Endothelial cell of umbilical vein (primary cell): ENCODE measurements around the gene GTF2H1. TPM values are rescaled to one million over a fixed set of nuclear protein-coding genes. Genes with fewer than 3 reads are reported as not detected.

Experiments
- BruUV-seq: library from RNA; stranded (reverse); fragments of 400-500 nt; replicated peaks from 2 replicates; lab custom pipeline; 2021; lab: Mats Ljungman, UMichigan
- CTCF ChIA-PET: fragments of 300-600, 350-600 bp; sonication (Branson Sonifier 250); formaldehyde crosslinking; loops from one replicate; lab custom pipeline; 2021; ENCODE audit warnings: antibody characterized with exemption, inconsistent platforms; lab: Charles Lee
- POLR2A ChIA-PET: fragments of 300-600, 350-600 bp; sonication (Branson Sonifier 250); formaldehyde crosslinking; loops from one replicate; lab custom pipeline; 2021; ENCODE audit warnings: antibody characterized with exemption, inconsistent platforms; lab: Charles Lee
- DNase-seq: peaks from one replicate; pipeline ENCODE4 v3.0.0-alpha.2; 2011; ENCODE audit warnings: low read depth, low spot score
- FAIRE-seq: peaks from 2 replicates; lab custom pipeline; 2011; peaks lifted over from hg19 to GRCh38; lab: Jason Lieb, UNC
- H2AFZ ChIP-seq: 2 replicates; pipeline ENCODE4 v1.6.0; 2012; ENCODE audit warnings: low read depth, low read length, control low read depth, inconsistent platforms
- H3K27ac ChIP-seq: 2 replicates; pipeline ENCODE4 v1.5.1; 2011; ENCODE audit warnings: low read depth, mild to moderate bottlenecking, control low read depth, low read length, moderate library complexity; ENCODE audit not compliant: insufficient read depth
- H3K27me3 ChIP-seq, 2 experiments: 2 replicates each; pipeline versions ENCODE4 v1.6.0 to v1.6.1; 2011; ENCODE audit warnings: low read length in 2 of 2, mixed read lengths in 1 of 2; ENCODE audit not compliant: control insufficient read depth in 2 of 2, insufficient read depth in 2 of 2
- H3K36me3 ChIP-seq, 2 experiments: 2 replicates in 1 of 2; 3 replicates in 1 of 2; pipeline ENCODE4 v1.5.1; 2011; ENCODE audit warnings: low read length in 2 of 2, mild to moderate bottlenecking in 1 of 2, moderate library complexity in 1 of 2; ENCODE audit not compliant: control insufficient read depth in 2 of 2, insufficient read depth in 2 of 2; ENCODE audit errors: extremely low read depth in 1 of 2
- H3K4me1 ChIP-seq: 3 replicates; pipeline ENCODE4 v1.5.1; 2011; ENCODE audit warnings: mild to moderate bottlenecking, low read length; ENCODE audit not compliant: control insufficient read depth, insufficient read depth; ENCODE audit errors: extremely low read depth
- H3K4me2 ChIP-seq: 2 replicates; pipeline ENCODE4 v1.6.1; 2011; ENCODE audit warnings: low read length, control low read depth, mixed read lengths; ENCODE audit not compliant: insufficient read depth
- H3K4me3 ChIP-seq, 3 experiments: fragments of 200-600 bp in 1 of 3; sonication (generic), shearing (Covaris generic) in 1 of 3; replicated peaks in 1 of 3; 2 replicates each; pipeline ENCODE4 v1.5.1; 2011 to 2016; ENCODE audit warnings: control low read depth in 3 of 3, low read length in 3 of 3, mild to moderate bottlenecking in 2 of 3, inconsistent platforms in 1 of 3, low read depth in 1 of 3, moderate library complexity in 1 of 3; ENCODE audit not compliant: insufficient read depth in 1 of 3
- H3K79me2 ChIP-seq: 2 replicates; pipeline ENCODE4 v1.6.0; 2012; ENCODE audit warnings: low read length, inconsistent platforms; ENCODE audit not compliant: control insufficient read depth, insufficient read depth
- H3K9ac ChIP-seq: replicated peaks from 2 replicates; pipeline ENCODE3; 2011; ENCODE audit warnings: low read length, control low read depth; ENCODE audit not compliant: insufficient read depth; ENCODE audit errors: extremely low read depth
- H3K9me1 ChIP-seq: replicated peaks from 3 replicates; pipeline ENCODE4 v1.6.0; 2011; ENCODE audit warnings: mild to moderate bottlenecking, low read length; ENCODE audit not compliant: control insufficient read depth, insufficient read depth; ENCODE audit errors: extremely low read depth
- H3K9me3 ChIP-seq: replicated peaks from 2 replicates; pipeline ENCODE4 v1.5.1; 2012; ENCODE audit warnings: low read length, inconsistent platforms; ENCODE audit not compliant: control insufficient read depth, insufficient read depth
- H4K20me1 ChIP-seq: replicated peaks from 2 replicates; pipeline ENCODE3; 2011; ENCODE audit warnings: mild to moderate bottlenecking, low read length; ENCODE audit not compliant: control insufficient read depth, insufficient read depth; ENCODE audit errors: extremely low read depth
- EZH2 ChIP-seq: IDR thresholded peaks from 2 replicates; pipeline ENCODE4 v1.6.1; 2012; ENCODE audit warnings: borderline replicate concordance, low read depth, mild to moderate bottlenecking, moderate library complexity, low read length, inconsistent platforms; ENCODE audit not compliant: severe bottlenecking
- FOS ChIP-seq: IDR thresholded peaks from 2 replicates; pipeline ENCODE4 v1.6.1; 2011; ENCODE audit warnings: mild to moderate bottlenecking, low read length, moderate library complexity, borderline replicate concordance; ENCODE audit not compliant: insufficient read depth
- GATA2 ChIP-seq: IDR thresholded peaks from 2 replicates; pipeline ENCODE4 v1.7.0; 2011; ENCODE audit warnings: low read depth, mild to moderate bottlenecking, moderate library complexity, mixed read lengths, low read length; ENCODE audit not compliant: insufficient read length, insufficient read depth
- JUN ChIP-seq: IDR thresholded peaks from 2 replicates; pipeline ENCODE4 v1.6.1; 2011; ENCODE audit warnings: borderline replicate concordance, low read depth; ENCODE audit not compliant: insufficient read length, insufficient read depth
- MYC ChIP-seq: IDR thresholded peaks from one replicate; pipeline ENCODE4 v1.6.1; 2011; ENCODE audit warnings: mild to moderate bottlenecking, low read depth, low read length
- POLR2A ChIP-seq: IDR thresholded peaks from 2 replicates; pipeline ENCODE4 v1.6.1; 2012; ENCODE audit warnings: low read depth, mild to moderate bottlenecking, control low read depth, low read length
- POLR2AphosphoS5 ChIP-seq: IDR thresholded peaks from 2 replicates; pipeline ENCODE4 v1.6.1; 2012; ENCODE audit warnings: low read depth, mild to moderate bottlenecking, control low read depth, low read length, moderate library complexity; ENCODE audit not compliant: insufficient read depth
- dilution Hi-C: fragments of 300-500 bp; cut with MboI; formaldehyde crosslinking; loops from one replicate; pipeline ENCODE4 v1.15.0; 2019; ENCODE audit warnings: low sequenced_read_pairs; ENCODE audit not compliant: extremely low pct_ligation_motif_present
- intact Hi-C: fragments of 100-400 bp; cut with micrococcal nuclease; formaldehyde crosslinking; loops from one replicate; pipeline ENCODE4 v1.10.0; 2022
- polyA plus RNA-seq, 4 experiments: library from polyadenylated mRNA; depleted of rRNA in 3 of 4; stranded (reverse) in 3 of 4; unstranded in 1 of 4; fragments of >200 nt; gene quantifications; 2 replicates each; pipeline versions ENCODE4 v1.2.1 to v1.2.3, GENCODE V29; 2011 to 2012; ENCODE audit warnings: missing spikeins in 1 of 4
- total RNA-seq: library from RNA; stranded (reverse); gene quantifications from 2 replicates; pipeline ENCODE4 v1.2.3, GENCODE V29; 2021
- TF ChIP-seq, protein P1 (sequence below): IDR thresholded peaks from 2 replicates; pipeline ENCODE4 v1.6.1; 2011; ENCODE audit not compliant: insufficient read depth, insufficient read length
- TF ChIP-seq, protein P2 (sequence below), 2 donors: IDR thresholded peaks; 1 replicate in 1 of 2; 2 replicates in 1 of 2; pipeline ENCODE4 v1.5.1; 2011; ENCODE audit warnings: low read length in 2 of 2, mild to moderate bottlenecking in 2 of 2, moderate library complexity in 2 of 2, control low read depth in 1 of 2, inconsistent platforms in 1 of 2, low read depth in 1 of 2; ENCODE audit not compliant: insufficient read depth in 1 of 2; ENCODE audit errors: extremely low read depth in 1 of 2

Gene GTF2H1
- total and polyA plus RNA-seq, 2 donors (not counting 3 experiments of a cell fraction or from before 2014, with no cell fraction given): 15.7 to 47.7 TPM

DNA sequence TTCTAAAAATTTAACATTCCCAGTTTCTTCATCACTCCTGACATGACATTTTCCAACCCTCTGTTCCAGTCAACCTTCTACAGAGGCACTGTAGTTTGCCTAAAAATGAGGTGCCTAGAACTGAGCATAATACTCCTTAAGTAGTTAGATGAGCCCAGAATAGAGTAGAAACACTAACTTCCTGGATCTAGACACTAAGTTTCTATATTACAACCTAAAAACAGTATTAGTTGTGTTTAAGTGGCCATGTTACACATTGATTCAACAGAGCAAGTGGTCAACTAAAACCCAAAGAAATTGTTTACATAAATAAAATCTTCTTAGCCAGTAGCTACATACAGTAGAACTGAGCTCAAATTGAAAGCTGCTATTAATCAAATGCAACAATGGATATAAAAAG, 1.8 kb upstream of the GTF2H1 start:
- dilution Hi-C loops: no loop called here

More for the DNA sequence above, 1.8 kb upstream of the GTF2H1 start:
- H3K36me3 ChIP-seq: peaks cover 0 to 2% of the 10 kb centered on the region in 2 experiments
- DNase-seq (no peak), FAIRE-seq (no peak)
- H3K79me2 ChIP-seq: peaks cover 42% of the 10 kb centered on the region
- H3K27me3 ChIP-seq: no peaks in the 10 kb centered on the region
- TF ChIP-seq JUN (no peak), EZH2 (no peak), GATA2 (no peak), MYC (no peak), FOS (no peak), POLR2AphosphoS5 (no peak), POLR2A (no peak)
- TF ChIP-seq, protein P1, sequence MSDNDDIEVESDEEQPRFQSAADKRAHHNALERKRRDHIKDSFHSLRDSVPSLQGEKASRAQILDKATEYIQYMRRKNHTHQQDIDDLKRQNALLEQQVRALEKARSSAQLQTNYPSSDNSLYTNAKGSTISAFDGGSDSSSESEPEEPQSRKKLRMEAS: no peak
- TF ChIP-seq, protein P2, sequence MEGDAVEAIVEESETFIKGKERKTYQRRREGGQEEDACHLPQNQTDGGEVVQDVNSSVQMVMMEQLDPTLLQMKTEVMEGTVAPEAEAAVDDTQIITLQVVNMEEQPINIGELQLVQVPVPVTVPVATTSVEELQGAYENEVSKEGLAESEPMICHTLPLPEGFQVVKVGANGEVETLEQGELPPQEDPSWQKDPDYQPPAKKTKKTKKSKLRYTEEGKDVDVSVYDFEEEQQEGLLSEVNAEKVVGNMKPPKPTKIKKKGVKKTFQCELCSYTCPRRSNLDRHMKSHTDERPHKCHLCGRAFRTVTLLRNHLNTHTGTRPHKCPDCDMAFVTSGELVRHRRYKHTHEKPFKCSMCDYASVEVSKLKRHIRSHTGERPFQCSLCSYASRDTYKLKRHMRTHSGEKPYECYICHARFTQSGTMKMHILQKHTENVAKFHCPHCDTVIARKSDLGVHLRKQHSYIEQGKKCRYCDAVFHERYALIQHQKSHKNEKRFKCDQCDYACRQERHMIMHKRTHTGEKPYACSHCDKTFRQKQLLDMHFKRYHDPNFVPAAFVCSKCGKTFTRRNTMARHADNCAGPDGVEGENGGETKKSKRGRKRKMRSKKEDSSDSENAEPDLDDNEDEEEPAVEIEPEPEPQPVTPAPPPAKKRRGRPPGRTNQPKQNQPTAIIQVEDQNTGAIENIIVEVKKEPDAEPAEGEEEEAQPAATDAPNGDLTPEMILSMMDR (IDR thresholded peaks at IDR 0.05; ENCODE audit: extremely low read depth in 1 of 2, insufficient read depth in 1 of 2, low read depth in 1 of 2, low read length in 2 of 2): no peak
- H3K4me2 ChIP-seq: peak overlapping the region; percentile 94
- H3K4me1 ChIP-seq: peaks cover 31% of the 10 kb centered on the region
- no peaks in the 10 kb centered on the region for H3K9me3 ChIP-seq
- no peaks in the 10 kb centered on the region for H3K9me1 ChIP-seq
- H2AFZ ChIP-seq: no peak overlapping the region
- intact Hi-C loops: loop anchor here (5.0 kb wide), 4 partner anchors 213 to 1243 kb away; partner anchors contain the start of genes PIK3C2A, RPS13, SAAL1 and SERGEF
- ChIA-PET CTCF (interaction anchor here (0.6 to 2.6 kb wide), 3 partner anchors 75 to 207 kb away, joined by 4 to 13 read pairs (median 8); partner anchors contain the start of gene LDHA), POLR2A (interaction anchor here (2.0 kb wide), 1 partner anchor 74 kb away, joined by 15 read pairs; the partner anchor contains the start of gene LDHA)
- H3K27ac ChIP-seq: no peak overlapping the region
- no peak overlapping the region for H3K9ac ChIP-seq
- H4K20me1 ChIP-seq: no peaks in the 10 kb centered on the region
- H3K4me3 ChIP-seq: no peak overlapping the region
- BruUV-seq: no TSS peak
